HS-27A (cell line): ENCODE measurements around the gene PPP3R2.

Source experiments
- DNase-seq: peaks from one replicate; pipeline ENCODE4 v3.0.0-alpha.2; 2012; ENCODE audit warnings: low read depth, missing footprints

The PPP3R2 gene

GRCh38 chr9:101594796-101595195 lies at the start of gene PPP3R2:
Gene PPP3R2 (minus strand): TSS chr9:101594969. CDS start chr9:101594921, 48 bp downstream.
- DNase-seq = no peak

- DNase-seq = no peak
These were observed 45.3 kb upstream of the PPP3R2 start for GRCh38 chr9:101639785-101640665.

- DNase-seq = no peak
These were observed 44.5 kb upstream of the PPP3R2 start for GRCh38 chr9:101639311-101639710.

- DNase-seq = no peak
These were observed 41.5 kb upstream of the PPP3R2 start for GRCh38 chr9:101636247-101636646.

- DNase-seq = no peak
These were observed 40.7 kb upstream of the PPP3R2 start for GRCh38 chr9:101635473-101635872.

- DNase-seq = no peak
These were observed 40.1 kb upstream of the PPP3R2 start for GRCh38 chr9:101634741-101635409.

GRCh38 chr9:101632611-101633010 lies 37.8 kb upstream of the PPP3R2 start:
- no peak for DNase-seq

- no peak for DNase-seq
These were observed 37.1 kb upstream of the PPP3R2 start for GRCh38 chr9:101631892-101632291.

GRCh38 chr9:101629636-101630035 lies 34.9 kb upstream of the PPP3R2 start:
- DNase-seq = no peak

- no peak for DNase-seq
These were observed 33.4 kb upstream of the PPP3R2 start for GRCh38 chr9:101628173-101628572.

GRCh38 chr9:101626295-101626694 lies 31.5 kb upstream of the PPP3R2 start:
- DNase-seq = no peak

- no peak for DNase-seq
These were observed 31.1 kb upstream of the PPP3R2 start for GRCh38 chr9:101625876-101626275.

GRCh38 chr9:101620452-101620851 lies 25.7 kb upstream of the PPP3R2 start:
- no peak for DNase-seq

GRCh38 chr9:101618698-101619097 lies 23.9 kb upstream of the PPP3R2 start:
- no peak for DNase-seq

GRCh38 chr9:101605547-101605946 lies 10.8 kb upstream of the PPP3R2 start:
- DNase-seq = no peak

- no peak for DNase-seq
These were observed 9.5 kb upstream of the PPP3R2 start for GRCh38 chr9:101604296-101604695.

- DNase-seq = no peak
These were observed 7.4 kb upstream of the PPP3R2 start for GRCh38 chr9:101601904-101602765.

GRCh38 chr9:101593345-101593744 lies 1.4 kb downstream of the PPP3R2 start:
- no peak for DNase-seq

GRCh38 chr9:101592788-101593187 lies 2.0 kb downstream of the PPP3R2 start:
- no peak for DNase-seq

GRCh38 chr9:101591787-101592446 lies 2.9 kb downstream of the PPP3R2 start:
- DNase-seq = no peak

GRCh38 chr9:101590901-101591300 lies 3.9 kb downstream of the PPP3R2 start:
- DNase-seq = no peak

GRCh38 chr9:101590074-101590473 lies 4.7 kb downstream of the PPP3R2 start:
- peak; percentile 14 for DNase-seq
